Prostate gland (tissue), 2 donors: ENCODE measurements around the gene CCDC85B.

ENCODE experiments used
- POLR2AphosphoS5 ChIP-seq: sonication (generic); formaldehyde crosslinking; IDR thresholded peaks from one replicate; pipeline ENCODE4 v1.6.1; 2017; ENCODE audit warnings: antibody characterized with exemption
- TF ChIP-seq, protein P1 (sequence below), 4 experiments: fragments of 200-600 bp in 2 of 4; fragments of 450-650 bp in 2 of 4; sonication (generic) in 2 of 4; IDR thresholded peaks; 1 replicate in 3 of 4; 2 replicates in 1 of 4; pipeline ENCODE4 v1.5.1; 2016 to 2019; ENCODE audit warnings: antibody characterized with exemption in 4 of 4, mild to moderate bottlenecking in 2 of 4, moderate library complexity in 2 of 4

DNA sequence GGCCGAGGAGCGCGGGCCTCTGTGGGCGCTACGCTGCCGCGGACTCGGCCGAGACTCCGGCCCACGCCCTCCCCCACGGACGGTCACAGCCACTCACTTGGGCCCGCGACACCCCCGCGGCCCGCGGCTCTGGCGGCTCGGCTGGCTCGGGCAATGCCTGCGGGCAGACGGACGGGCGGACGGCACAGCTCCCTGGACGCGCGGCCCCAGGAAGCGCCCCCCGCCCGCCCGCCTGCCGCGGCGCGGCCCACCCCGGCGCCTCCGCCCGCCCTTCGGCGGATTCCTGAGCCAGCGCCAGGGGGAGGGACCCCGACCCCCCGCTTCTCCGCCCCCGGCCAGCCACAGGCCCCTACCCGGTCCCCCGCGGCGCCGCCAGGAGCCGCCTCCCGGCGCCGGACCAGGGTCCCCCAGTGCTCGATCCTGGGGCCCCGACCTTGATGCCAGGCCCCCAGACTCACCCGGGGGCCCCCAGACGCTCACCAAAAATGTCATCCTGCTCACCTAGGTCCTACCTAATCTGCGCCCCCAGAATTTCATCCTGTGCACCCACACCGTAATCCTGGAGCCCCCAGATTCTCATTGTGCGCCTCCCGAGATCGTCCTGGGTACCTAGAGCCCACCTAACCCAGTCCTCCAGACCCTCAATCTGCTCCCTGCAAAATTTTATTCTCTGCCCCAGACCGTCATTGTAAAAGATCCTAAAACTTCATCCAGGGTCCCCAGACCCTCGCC lies 17.7 kb upstream of the CCDC85B start, which contains the start of gene EFEMP2:
- TF ChIP-seq, protein P1, sequence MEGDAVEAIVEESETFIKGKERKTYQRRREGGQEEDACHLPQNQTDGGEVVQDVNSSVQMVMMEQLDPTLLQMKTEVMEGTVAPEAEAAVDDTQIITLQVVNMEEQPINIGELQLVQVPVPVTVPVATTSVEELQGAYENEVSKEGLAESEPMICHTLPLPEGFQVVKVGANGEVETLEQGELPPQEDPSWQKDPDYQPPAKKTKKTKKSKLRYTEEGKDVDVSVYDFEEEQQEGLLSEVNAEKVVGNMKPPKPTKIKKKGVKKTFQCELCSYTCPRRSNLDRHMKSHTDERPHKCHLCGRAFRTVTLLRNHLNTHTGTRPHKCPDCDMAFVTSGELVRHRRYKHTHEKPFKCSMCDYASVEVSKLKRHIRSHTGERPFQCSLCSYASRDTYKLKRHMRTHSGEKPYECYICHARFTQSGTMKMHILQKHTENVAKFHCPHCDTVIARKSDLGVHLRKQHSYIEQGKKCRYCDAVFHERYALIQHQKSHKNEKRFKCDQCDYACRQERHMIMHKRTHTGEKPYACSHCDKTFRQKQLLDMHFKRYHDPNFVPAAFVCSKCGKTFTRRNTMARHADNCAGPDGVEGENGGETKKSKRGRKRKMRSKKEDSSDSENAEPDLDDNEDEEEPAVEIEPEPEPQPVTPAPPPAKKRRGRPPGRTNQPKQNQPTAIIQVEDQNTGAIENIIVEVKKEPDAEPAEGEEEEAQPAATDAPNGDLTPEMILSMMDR (IDR thresholded peaks at IDR 0.05), result no peak
- TF ChIP-seq POLR2AphosphoS5, result no peak
